Tongue (tissue), 2 donors: ENCODE measurements around the gene GATAD2A. TPM values are rescaled to one million over a fixed set of nuclear protein-coding genes. Genes with fewer than 3 reads are reported as not detected.
"Not testable (repeated sequence)": the region's sequence is repeated elsewhere in the genome, so short reads cannot be mapped to it uniquely, and the experiment has no call there.

Experiments
- DNase-seq: peaks from one replicate; pipeline ENCODE4 v3.0.0-alpha.2; 2015
- total RNA-seq: library from RNA; depleted of rRNA; stranded (reverse); fragments of >200 nt; gene quantifications from one replicate; pipeline ENCODE4 v1.2.3, GENCODE V29; 2014

The GATAD2A gene
- total RNA-seq, 1 donor from 2014 or later: 24.0 TPM

DNA sequence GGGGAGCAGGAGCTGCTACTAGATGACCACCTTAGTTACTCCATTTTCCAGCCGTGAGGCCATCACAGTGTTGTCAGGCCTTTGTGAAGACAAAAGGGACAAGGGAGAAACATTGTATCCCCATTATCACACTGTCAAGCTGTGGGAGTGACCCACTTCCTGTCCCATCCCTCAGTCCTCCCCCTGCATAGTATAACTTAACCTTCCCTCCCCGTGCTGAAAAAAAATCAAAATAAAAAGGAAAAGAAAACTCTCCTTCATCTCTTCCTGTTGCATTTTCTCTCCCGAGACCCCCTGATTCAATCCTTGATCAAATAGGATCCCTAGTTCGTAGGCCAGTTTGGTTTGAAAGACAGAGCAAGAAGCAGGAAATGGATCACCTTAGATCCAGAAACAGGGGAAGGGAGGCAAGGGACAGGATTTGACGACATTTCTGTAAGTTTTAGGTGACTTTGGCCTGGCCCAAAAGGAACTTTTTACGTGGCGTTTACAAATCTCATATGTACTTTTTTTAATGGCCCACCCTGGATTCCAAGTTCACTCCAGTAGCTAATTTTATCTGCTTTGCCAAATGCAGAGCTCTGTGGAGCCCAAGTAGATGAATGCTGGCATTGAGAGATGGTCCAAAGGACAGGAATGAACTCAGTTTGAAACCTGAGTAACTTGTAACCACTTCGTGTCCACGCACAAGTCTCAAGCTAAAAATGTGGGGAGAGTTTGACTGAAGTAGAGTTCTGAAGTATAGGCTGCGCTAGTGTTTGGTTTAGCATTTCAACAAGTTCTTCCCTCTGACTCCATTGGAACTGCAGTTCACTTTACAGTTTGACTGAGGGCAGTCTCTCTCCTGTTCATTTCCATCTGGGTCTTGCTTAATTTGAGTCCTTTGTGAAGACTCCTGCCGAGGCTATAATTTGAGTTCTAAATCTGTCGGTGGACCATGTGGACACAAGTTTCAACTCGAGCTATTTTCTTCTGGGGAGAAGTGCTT is 16.6 kb upstream of the GATAD2A start:
- peak; percentile 56 for DNase-seq

DNA sequence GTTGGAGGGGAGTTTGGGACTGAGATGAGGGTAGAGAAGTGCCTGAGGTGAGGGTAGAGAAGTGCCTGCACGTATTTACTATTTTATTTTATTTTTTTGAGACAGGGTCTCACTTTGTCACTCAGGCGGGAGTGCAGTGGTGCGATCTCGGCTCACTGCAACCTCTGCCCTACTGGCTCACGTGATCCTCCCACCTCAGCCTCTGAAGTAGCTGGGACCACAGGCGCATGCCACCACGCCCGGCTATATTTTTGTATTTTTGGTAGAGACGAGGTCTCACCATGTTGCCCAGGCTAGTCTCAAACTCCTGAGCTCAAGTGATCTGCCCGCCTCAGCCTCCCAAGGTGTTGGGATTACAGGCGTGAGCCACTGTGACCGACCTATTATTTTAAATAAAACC is 15.8 kb upstream of the GATAD2A start:
- not testable (repeated sequence) for DNase-seq

DNA sequence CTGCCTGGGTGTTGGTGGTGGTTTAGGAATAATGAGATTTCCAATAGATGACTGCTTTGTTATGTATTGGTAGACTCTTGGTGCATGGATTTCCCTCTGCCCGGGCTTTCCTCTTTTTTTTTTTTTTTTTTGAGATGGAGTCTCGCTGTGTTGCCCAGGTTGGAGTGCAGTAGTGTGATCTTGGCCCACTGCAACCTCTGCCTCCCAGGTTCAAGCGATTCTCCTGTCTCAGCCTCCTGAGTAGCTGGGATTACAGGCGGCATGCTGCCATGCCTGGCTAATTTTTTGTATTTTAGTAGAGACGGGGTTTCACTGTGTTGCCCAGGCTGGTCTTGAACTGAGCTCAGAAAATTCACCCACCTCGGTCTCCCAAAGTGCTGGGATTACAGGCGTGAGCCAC is 11.1 kb upstream of the GATAD2A start:
- DNase-seq: not testable (repeated sequence)

DNA sequence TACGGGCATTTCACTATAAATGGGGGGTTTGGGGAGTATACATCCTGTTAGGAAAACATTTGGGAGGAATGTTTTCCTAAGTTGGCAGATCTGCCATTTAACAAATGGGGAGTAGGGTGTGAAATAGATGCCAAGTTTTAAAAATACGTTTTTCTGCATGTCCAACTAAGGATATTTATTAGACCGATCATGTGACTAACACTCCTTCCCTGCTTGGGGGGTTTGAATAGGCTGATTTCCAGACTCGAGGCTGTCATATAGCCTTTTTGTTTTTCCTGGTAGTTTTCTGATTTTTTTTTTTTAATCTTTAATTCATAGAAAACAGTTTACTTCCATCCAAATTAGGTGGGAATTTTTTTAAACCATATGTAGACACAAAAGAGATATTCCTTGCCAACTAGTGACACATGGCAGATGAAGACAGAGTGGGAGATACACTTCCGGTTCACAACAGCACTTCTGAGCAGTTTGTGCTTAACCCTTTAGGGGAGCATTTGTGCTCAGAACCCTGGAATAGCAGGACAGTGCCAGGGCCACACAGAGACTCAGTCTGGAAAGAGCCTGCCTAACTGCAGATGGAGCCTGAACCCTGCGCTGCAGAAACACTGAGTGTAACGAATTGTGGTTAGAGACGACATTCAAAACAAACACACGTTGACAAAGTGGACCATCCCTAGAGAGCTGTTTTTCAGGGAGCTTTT is 5.6 kb upstream of the GATAD2A start:
- DNase-seq: peak; percentile 46

DNA sequence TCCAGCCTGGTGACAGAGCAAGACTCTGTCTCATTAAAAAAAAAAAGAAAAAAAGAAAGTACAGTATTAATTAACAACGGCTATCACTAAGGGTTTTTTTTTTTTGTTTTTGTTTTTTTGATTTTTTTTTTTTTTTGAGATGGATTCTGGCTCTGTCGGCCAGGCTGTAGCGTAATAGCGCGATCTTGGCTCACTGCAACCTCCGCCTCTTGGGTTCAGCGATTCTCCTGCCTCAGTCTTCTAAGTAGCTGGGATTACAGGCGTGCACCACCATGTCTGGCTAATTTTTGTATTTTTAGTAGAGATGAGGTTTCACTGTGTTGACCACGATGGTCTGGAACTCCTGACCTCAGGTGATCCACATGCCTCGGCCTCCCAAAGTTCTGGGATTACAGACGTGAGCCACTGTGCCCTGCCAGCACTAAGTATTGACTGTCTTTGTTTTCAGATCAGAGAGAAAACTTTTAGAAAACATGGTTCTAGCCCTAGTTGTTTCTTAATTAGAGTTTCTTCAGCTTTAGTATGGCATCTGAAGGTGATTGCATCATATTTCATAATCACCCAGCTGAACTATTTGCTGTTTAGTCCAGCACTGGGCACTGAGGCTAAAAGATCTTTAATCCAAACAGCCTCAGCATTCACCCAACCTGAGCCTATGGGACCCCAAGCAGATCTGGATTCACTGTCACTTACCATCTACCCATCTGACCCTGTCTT is 2.7 kb upstream of the GATAD2A start:
- no peak for DNase-seq

DNA sequence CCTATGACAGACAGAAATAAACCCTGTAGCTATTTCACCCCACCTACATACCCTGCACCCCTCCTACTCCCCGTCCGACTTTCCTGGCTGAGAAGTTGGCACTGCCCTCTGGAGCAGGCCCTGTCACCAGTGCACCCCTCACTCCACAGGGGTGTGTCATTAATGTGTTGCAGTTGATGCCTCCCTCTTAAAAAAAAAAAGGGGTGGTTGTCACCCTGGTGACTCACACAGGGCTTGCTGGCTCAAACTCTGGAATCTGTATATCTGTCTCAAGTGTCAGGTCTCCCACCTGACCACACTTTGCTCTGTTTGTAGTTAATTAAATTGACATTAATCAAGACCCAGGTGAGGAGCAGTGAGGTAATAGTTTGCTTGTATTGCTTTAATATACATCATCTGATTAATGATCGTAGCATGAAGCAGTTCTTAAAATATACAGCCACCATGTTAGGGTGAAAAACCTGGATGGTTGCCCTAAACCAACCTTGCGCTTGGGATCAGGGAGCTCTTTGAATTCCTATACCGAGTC is 2.0 kb upstream of the GATAD2A start:
- no peak for DNase-seq

DNA sequence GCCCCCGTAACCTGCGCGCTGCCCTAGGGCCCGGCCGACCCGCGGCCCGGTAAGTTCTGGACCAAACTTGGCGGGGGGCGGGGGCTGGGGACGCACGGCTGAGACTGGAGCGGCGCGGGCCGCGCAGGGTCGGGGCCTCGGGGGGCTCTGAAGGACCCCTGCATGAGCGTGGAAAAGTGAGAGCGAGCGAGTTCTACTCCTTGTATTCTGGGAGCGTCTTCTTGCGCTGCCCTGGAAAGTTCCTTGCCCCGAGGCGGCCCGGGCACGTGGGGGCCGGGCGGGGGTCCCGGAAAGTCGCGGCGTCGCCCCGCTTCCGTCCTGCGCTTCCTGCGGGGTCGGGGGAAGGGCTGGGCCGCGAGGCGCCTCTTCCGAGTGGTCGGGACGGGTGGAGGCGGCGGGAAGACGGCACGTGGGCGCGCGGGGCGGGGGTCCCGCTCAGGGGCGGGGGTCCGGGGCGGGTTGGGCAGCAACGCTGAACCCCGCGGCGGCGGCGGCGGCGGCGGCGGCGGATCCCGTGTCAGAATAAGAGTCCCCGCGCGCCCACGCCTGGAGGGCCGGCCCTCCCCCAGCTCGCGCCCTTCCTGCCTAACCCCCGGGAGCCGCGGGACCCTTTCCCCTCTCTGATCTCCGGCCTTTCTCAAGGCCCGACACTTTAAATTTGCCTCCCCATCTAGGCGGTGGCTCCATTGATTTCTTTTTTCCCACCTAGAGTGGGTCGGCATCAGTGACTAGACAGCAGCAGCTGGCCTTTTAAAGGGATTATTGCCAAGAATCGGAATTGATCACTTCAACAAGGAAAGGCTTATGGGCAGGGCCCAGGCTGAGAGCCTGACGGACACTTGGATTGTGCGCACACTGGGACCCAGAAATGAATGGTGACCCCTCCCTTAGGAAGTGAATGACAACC is 749 bp downstream of the GATAD2A start:
- peak; percentile 68 for DNase-seq

DNA sequence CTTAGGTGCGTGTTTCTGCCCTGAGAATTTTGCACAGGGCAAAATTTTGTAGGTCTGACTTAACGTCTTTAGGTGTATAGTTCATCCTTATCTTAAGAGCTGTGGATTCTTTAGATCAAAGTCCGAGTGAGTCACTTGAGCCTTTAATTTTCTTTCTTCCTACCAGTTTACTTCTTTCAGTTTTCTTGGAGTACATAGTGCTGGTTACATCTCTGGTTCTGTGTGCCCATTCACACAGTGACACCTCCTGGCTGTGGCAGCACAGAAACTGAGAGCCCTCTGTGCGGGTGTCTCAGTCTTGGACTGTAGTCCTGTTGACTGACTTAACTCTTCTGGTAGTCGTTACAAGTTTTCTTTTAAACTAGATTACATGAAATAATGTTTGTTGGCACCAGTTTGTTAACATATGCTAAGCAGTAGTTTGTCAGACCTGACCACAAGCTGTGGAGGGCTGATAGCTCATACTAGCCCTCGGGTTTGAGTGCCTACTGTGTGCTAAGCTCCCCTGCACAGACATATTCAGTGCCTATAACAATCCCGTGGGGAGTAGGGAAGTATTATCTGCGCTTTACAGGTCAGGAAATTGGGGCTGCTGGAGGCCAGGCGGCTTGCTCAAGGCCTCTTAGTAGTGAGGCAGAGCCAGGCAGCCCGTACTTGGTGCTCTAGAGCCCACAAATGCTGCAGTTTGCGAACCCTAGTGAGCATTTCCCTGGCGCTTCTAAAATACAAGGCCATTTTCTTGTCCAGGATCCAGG is 1.6 kb downstream of the GATAD2A start:
- peak; percentile 53 for DNase-seq

DNA sequence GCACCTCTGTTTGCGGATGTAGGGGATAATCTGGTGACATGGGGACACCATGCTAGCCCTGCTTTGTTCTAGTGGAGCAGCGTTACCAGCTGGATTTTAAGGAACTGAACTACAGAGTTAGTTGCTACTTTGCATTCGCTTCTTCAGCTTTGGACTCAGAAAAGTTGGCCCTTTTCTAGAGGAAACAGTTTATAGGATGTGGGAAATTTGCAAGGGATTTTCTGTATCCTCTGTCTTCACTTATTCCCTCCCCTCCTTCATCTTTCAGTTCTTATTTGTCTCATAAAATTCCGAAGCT is 2.1 kb downstream of the GATAD2A start:
- no peak for DNase-seq

DNA sequence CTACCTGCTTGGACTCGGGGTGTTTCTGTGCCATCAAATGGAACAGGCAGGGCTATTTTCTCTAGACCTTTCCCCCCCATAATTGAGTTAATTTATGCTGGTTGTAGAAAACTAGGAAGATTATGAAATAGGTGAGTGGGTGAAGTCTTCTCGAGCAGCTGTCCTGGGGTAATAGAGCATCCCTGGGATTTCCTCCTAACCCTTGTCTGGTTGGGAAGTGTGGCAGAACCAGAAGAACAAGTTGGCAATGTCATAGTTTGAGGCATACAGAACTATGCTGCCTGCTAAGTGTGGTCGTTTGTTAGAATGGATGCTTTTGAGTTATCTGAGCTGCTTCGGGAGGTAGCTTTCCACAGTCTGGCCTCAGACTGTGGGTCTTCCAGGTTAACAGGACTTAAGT is 3.7 kb downstream of the GATAD2A start:
- DNase-seq: peak; percentile 46

DNA sequence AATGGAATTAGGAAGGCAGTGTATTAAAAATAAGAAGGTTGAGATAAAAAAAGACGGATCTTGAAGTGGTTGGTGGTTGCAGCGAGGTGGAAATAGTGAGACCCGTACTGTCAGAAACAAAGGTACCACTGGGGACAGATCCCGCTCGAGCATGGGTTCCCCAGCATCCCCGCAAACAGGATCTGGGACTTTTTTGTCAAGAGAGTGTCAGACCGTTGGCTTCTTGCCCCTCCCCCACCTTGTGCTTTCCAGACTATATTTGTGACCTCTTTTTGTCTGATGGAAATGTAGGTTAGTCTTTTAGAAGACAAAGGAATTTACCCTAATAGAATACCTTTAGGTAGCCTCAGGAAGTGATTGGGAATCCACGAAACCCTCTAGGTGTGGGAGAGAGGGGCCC is 4.2 kb downstream of the GATAD2A start:
- DNase-seq: no peak

DNA sequence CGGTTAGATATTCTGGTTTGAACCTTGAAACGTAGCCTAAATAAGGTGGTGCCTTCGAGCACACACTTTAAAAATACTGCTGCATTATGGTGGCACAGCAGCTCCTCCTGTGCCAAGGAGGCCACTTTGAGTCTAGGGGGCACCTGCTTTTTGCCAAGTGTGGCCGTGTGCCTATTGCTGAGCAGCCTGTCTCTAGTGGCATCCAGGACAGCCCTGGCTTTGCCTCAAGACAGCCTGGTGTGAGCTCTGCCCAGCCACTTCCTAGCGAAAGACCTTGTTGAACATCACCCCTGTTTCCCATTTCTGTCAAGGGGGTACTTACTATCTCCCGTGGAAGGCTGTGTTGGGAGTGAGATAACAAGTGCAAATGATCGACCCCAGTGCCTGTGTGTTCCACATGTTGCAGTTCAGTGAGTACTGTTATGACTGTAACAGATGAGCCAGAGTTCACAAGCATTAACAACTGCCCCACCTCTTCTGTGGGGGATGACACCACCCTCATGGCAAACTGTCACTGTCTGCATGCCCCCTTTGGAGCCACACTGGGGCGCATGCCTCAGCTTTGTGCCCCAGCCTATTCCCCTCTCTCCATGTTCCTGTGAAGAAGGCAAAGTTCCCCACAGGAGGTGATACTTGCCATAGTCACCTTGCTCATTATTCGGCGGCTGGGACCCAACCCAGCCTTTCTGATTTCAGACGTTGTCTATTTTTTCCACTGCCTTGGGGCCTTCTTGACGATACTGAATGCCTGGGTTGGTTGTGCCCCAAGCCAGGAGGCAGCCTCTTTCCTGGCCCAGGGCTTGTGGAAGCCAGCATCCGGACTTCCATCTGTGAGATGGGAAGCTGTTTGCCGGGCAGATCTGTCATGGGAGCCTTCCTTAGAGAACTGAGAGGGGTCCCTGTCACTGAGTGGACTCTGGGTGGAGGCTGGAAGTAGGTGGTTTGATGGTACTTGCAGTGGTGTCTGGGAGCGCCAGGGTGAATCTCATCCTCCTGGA is 5.4 kb downstream of the GATAD2A start:
- no peak for DNase-seq

DNA sequence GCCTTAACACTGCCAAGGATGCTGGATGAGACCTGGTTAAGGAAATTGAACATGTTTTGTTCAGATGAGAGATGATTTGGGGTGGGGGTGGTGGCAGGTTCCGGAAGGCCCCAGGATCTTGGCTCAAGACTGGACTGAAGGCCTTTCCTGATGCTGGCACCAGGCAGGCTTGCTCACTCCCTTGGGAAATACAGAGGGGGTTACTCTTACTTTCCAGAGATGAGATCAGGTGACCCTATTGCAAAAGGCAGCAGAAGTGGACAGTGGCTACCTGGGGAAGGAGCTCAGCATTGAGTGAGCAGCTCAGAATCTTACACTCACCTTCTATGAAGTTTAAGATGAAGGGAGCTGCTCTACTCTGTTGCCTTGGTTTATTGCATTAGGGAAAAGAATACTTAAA is 10.8 kb downstream of the GATAD2A start:
- DNase-seq: no peak

DNA sequence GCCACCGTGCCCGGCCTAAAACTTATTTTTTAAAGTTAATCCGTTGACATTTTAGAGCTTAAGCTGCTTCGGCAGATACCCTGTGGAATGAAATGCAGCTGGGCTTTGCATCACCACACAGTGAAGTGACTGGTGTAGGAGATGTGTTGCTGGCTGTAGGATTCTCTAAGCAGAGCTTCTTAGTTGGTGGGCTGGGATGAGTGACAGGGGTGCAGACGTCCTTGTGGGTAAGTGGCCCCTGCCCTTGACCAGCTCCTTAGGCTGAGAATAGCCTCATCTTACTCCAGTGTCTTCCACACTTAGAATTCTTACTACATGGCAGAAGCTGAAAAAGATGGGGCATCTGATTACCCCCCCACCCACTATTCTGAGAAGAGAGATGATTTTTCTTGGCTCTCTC is 11.6 kb downstream of the GATAD2A start:
- peak; percentile 61 for DNase-seq

DNA sequence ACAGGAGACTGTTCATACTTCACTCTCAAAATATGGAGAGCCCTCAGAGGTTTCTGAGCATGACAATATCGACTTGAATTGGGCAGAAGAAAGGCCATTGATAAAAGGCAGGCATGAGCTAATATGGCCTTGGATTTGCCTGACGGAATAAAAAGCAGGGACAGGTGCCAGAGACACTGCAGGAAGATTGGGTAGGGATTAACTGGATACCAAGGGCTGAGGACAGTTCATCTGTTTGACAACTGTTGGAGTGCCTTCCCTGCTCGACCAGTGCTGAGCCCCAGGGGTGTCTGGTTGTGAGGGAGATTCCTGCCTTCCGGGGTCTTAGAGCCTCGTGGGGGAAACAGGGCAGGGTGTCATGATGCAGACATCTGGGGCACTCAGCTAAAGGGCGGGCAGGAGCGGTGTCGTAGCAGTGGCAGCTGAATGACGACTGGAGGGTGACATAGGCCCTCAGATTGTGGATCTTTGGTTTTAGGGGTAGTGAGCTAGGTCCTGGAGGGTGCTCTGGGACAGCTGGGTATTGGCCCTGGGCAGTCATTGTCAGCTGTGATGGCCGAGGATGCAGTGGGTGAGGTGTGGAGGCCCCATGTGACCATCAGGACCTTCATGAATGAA is 12.3 kb downstream of the GATAD2A start:
- peak; percentile 90 for DNase-seq

DNA sequence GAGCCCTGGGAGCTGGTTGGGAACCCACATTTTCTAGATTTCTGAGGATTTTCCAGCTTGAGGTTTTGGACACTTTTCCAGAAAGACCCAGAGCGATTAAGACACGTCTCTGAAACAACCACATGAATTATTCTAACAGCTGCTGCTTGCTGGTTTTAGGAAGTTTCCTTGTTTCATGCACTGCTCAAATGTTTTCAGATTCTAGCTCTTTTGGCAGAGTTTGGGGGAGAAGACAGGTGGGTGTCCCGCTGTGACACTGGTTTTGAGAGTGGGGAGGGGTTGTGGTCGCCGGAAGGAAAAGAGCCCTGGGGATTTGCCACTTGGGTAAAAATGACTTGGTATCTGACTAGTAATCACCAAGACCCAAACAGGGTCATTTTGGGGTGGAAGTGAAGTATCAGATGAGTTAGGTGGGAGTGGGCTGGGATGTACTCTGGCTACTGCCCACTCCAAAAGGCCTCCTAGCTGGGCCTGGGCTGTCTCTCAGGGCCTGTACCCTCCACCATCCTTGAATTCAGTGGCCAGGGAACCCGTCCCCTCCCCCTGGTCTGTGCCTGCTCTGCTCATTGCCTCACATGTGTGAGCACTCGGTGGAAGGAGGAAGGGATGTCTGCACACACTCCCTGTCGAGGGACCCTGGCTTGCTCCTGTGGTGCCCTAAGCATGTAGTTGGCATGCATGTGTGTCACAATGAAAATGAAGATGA is 13.2 kb downstream of the GATAD2A start:
- DNase-seq: peak; percentile 80

DNA sequence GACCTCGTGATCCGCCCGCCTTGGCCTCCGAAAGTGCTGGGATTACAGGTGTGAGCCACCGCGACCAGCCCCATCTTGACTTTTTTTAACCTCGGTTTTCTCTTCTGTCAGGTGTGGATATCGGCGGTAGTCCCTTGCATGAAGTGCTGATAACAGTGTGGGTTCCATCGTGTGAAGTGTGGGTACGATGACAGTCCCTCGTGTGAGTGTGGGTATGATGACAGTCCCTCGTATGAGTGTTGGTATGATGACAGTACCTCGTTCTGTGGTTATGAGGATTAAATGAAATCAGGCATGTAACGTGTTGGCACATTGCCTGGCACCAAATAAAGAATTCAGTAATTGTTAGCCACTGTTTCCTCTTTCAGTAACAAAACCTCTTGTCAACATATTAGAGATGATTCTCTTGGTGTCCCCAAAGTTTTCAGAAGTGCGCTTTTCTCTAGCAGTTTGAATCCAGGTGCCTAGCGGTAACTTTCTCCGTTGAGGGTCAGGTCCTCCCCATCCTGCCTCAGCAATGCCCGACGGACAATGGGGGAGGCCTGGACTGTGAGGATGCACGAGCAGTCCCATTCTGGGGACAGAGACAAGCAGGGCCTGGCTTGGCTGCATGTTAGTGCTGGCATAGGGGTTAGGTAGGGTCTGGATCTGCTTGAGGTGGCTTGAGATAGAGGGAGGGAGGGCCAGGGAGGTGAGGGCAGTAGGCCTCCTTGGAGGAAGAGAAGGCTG is 15.3 kb downstream of the GATAD2A start:
- DNase-seq: peak; percentile 62

DNA sequence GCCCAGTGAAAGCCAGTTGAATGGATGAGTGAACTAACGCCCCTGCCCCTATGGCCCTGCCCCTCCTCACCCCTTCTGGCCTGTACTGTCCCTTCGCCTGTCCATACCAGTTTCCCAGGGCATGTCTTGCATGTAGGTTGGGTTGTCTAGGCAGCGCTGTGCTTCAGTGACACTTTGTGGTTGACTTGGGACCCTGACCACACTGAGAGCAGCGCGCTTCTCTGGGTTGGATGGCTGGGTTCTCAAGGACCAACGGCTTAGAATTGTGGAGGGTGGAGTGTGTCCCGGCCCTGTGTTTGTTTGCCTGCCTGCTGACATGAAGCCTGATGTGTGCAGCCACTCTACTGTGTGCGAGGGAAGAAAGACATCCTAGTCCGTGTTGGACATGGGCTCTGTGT is 15.8 kb downstream of the GATAD2A start:
- DNase-seq: no peak
